AG10803 (cell line): ENCODE data around the gene NR4A3.

Experiments used
- DNase-seq: peaks from one replicate; pipeline ENCODE4 v3.0.0; 2010; ENCODE audit warnings: low read depth
- H3K4me3 ChIP-seq: 2 replicates; pipeline ENCODE4 v1.5.1; 2011; ENCODE audit warnings: mild to moderate bottlenecking, low read length, control low read depth
- TF ChIP-seq, protein P1 (sequence below): conservative IDR thresholded peaks from 2 replicates; pipeline ENCODE4 v1.5.1; 2011; ENCODE audit warnings: mild to moderate bottlenecking, low read length, control low read depth, inconsistent platforms

NR4A3 gene

DNA sequence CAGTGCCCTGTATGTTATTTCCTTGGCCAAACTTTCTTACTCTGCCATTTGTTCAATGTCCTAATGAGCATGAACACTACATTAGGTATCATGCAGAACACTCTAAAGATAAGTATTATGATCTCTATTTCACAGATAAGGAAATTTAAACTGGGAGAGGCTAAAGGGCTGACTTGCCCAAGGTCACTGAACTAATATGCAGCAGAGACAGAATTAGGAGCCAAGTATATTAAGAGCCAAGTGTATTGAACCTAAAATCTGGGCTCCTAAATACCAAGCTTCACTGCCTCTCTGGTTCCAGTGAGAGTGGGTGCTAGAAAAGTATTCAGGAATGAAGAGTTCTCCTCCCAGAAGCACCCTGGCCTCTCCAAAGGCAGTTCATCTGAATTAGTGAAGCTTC, 13.5 kb downstream of the NR4A3 start:
- DNase-seq, result no peak
- TF ChIP-seq, protein P1, sequence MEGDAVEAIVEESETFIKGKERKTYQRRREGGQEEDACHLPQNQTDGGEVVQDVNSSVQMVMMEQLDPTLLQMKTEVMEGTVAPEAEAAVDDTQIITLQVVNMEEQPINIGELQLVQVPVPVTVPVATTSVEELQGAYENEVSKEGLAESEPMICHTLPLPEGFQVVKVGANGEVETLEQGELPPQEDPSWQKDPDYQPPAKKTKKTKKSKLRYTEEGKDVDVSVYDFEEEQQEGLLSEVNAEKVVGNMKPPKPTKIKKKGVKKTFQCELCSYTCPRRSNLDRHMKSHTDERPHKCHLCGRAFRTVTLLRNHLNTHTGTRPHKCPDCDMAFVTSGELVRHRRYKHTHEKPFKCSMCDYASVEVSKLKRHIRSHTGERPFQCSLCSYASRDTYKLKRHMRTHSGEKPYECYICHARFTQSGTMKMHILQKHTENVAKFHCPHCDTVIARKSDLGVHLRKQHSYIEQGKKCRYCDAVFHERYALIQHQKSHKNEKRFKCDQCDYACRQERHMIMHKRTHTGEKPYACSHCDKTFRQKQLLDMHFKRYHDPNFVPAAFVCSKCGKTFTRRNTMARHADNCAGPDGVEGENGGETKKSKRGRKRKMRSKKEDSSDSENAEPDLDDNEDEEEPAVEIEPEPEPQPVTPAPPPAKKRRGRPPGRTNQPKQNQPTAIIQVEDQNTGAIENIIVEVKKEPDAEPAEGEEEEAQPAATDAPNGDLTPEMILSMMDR, result no peak
- no peak overlapping the region for H3K4me3 ChIP-seq

DNA sequence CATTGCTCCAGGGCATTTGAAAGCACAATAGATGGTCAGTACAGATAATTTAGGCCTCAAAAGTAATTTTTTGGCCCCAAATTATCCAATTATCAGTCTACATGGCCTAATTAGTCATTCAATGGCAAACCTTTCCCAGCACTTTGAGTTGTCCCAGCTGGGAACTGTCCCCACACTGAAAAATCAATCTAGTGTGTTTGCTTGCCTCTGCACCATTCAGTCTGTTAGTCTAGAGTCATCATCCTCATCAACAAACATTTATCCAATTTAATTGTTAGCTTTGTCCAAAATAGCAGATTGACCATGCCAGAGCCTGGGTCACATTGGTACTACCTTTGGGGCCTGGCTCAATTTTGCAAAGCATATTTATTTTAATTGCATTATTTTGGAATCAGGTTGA, 13.9 kb downstream of the NR4A3 start:
- DNase-seq, result no peak
- TF ChIP-seq, protein P1, result no peak
- H3K4me3 ChIP-seq, result no peak overlapping the region

DNA sequence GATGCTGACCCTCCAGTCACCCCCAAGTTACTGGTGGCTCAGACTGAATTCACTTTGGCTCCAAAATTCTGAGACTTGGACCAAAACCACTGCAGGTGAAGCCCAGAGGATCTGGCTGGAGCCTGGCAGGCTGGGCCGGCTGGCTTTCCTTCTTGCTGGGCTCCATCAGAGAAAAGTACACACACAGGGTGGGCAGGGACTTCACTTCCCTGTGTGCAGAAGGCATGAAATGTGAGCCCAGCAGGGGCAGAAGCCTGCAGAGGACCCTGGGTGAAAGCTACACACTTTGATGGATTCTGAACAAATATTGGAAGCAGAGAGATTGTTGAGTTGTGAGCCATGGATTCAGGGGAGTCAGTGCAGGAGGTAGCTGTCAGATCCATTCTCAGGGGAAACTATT, 18.4 kb downstream of the NR4A3 start:
- H3K4me3 ChIP-seq, result no peak overlapping the region
- TF ChIP-seq, protein P1, result no peak
- DNase-seq, result no peak

DNA sequence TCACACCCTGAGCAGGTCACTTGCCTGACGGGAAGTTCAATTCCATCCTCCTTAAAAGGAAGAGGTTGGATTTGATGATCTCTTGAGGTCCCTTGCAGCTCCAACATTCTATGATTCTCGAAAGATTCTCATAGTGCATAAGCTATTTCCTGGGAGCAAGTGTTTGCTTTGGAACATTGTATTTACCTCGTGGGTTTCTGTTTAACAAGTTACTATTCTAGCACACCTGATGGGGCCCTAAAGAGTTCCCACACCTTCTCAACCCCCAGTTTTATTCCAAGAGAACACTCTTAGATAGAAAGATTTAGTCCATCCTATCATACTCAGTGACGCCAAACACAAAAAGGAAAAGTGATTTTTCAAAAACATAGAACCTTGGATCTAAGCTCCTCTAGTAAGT, 23.4 kb downstream of the NR4A3 start:
- no peak overlapping the region for H3K4me3 ChIP-seq
- TF ChIP-seq, protein P1, result no peak
- no peak for DNase-seq

DNA sequence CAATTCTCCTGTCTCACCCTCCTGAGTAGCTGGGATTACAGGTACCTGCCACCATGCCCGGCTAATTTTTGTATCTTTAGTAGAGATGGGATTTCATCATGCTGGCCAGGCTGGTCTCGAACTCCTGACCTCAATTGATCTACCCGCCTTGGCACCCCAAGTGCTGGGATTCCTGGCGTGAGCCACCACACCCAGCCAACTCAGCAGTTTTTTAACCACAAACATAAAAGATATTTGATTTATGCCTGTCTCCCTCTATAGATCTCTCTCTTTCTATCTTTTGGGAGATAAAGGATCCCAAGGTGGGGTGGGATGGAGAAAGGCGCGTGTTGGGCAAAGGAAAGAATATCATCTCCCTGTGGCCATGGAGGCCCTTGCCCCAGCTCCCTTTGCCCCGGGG, 26.8 kb downstream of the NR4A3 start:
- H3K4me3 ChIP-seq, result no peak overlapping the region
- TF ChIP-seq, protein P1, result no peak
- no peak for DNase-seq

DNA sequence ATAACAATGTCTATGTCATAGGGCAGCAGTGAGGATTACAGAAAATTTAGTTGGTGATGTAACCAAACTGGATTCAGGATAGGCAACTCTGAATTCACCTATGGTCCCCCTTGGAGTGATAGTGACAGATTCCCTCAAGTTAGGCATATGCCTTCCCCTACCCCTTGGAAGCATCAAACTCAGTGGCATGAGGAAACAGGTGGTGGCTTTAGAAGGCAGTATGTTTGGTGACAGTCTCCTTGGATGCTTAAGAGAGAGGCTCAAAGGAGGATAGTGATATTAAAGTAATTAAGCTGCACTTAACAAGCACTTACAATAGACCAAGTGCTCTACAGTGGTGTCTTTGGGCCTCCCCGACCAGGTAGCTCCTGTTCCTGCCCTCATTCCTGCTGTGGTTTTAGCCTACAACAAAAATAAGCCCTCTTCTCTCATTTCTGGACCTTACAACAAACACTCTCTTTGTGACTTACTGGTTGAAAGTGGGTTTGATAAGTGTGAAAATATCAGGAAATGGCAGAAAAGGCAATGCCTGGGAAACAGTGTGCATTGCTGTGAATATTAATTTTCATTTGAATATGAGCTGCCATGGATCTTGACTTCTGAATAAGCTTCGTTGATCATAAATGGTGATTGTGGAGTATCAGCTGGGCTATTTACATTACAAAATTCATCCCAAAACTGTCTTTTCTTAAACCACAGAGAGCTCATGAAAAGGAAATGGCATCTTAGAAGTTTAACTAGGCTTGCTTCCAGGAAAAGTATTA, 29.2 kb downstream of the NR4A3 start:
- TF ChIP-seq, protein P1, result no peak
- no peak for DNase-seq
- H3K4me3 ChIP-seq, result no peak overlapping the region

DNA sequence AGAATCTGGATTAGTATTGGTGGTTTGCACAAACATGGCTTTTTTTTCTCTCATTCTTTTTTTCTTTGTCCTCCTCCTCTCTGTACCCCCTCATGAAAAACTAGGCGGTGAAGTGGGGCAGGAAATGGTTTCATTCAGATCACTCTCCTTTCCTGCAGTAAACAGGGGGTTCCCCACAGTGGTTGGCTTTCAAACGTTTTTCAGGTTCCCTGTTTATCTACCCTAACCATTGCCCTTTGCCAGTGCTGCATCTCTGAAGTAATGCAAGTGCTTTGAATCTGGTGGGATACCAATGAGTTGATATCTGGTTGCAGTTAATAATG, 29.8 kb downstream of the NR4A3 start:
- TF ChIP-seq, protein P1, result no peak
- no peak for DNase-seq
- no peak overlapping the region for H3K4me3 ChIP-seq
